Heart left ventricle (tissue), 13 donors: ENCODE measurements around the gene ENGASE.

ENCODE experiments used
- CTCF ChIP-seq, 12 donors: fragments of 200-600 bp; sonication (generic) in 4 of 12; IDR thresholded peaks; one replicate each; pipeline versions ENCODE4 v1.5.0 to v1.8.0; 2018 to 2022; ENCODE audit warnings: antibody characterized with exemption in 12 of 12, mild to moderate bottlenecking in 5 of 12
- POLR2A ChIP-seq, 2 donors: fragments of 450-650 bp; IDR thresholded peaks; one replicate each; pipeline ENCODE4 v1.6.1; 2017; ENCODE audit warnings: antibody characterized with exemption in 2 of 2, mild to moderate bottlenecking in 2 of 2, moderate library complexity in 2 of 2
- donor health status: ischemic (EF 13 %, LVEDD 7.1; RV severe dilation, severe dysfunction).
- donor health status: DM: no; HTN: yes; CAD: no.
- donor health status: DM: no; HTN: no; CAD: no.
- donor health status: ischemic (EF 25% LVEDD 6.9; RV normal size, moderate dysfunction).
- donor health status: ischemic (EF 25% LVEDD 5.7; RV mildly dilated, moderate dysfunction).
- donor health status: ischemic (EF 35%, LVEDD 5.7; RV mildly dilated, moderate dysfunction).
- donor health status: nonischemic (EF 11% LVEDD 7.7; RV severe dilation, severe dysfunction).
- donor health status: DM: yes; HTN: yes; CAD: no.
- donor health status: PGD.
- donor health status: ischemic (EF 29% LVEDD 5.4; RV normal size, mild dysfunction).
- donor health status: nonischemic (EF 23%, LVEDD 6.1; RV moderate dilation, normal function).

DNA sequence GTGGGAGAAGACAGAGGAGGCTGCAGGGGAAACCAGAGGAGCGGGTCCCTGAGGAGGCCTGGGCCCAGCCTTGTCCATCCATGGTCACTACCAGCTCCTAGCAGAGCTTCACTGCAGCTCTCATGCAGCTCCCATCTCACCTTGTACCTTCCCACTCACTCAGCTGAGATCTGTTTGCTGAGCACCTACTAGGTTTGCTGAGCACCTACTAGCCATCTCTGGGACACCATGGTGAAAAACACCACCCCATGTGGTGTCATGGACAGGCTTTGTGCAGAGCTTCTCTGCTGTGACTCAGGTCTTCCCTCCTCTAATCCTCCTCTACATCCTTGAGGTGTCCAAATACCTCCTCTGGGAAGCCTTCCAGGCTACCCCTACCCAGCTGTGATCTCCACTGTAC, 58.6 kb downstream of the ENGASE start:
- TF ChIP-seq CTCF (IDR thresholded peaks at IDR 0.05) (no peak), POLR2A (IDR thresholded peaks at IDR 0.05) (no peak)
